ENCODE data around the gene PDE10A.

GRCh38 chr6:165308926-165309731 is 353.9 kb downstream of the PDE10A start, which contains the start of gene C6orf118:
- no peak for TF ChIP-seq CTCF (IDR thresholded peaks at IDR 0.05)
- TF ChIP-seq EP300 (IDR thresholded peaks at IDR 0.05): no peak
- no peak for TF ChIP-seq POLR2A (IDR thresholded peaks at IDR 0.05)
